Muscle of back (tissue), 10 donors: ENCODE results near the gene HTR4. TPM values are rescaled to one million over a fixed set of nuclear protein-coding genes. Genes with fewer than 3 reads are reported as not detected.

Experiments
- polyA plus RNA-seq, 10 donors: library from polyadenylated mRNA; unstranded; fragments of 120-200 nt; gene quantifications; one replicate each; pipeline ENCODE4 v1.2.1, GENCODE V29; 2013; ENCODE audit not compliant: insufficient read length in 10 of 10

Gene HTR4
- polyA plus RNA-seq, 10 donors, result not detected

Other genes starting within 250 kb of the HTR4 start
- gene ADRB2, start 172.1 kb upstream of the HTR4 start, polyA plus RNA-seq, result 1 to 10 TPM in 8 of 10 donors, under 1 TPM in 2; 0.86 to 2.2 (median 1.4) TPM